ENCODE data around the gene DLK2. TPM values are rescaled to one million over a fixed set of nuclear protein-coding genes. Genes with fewer than 3 reads are reported as not detected.

Gene DLK2
- total and polyA plus RNA-seq, 12 donors, result 0.28 to 5.1 (median 1.8) TPM; not detected in 1

GRCh38 chr6:43454696-43455530 is 435 bp downstream of the DLK2 start:
- Histone ChIP-seq H3K36me3 (peaks cover 0 to 36% (median 9%) of the 10 kb centered on the region in 9 donors), H3K9me3 (no peaks in the 10 kb centered on the region), H3K27ac (peak overlapping the region in 2 of 10 donors; percentile 13 to 62), H3K27me3 (peaks cover 0 to 53% (median 12%) of the 10 kb centered on the region in 7 donors), H3K4me3 (peak overlapping the region; percentile 28 to 60 (median 56)), H3K4me1 (peaks cover 0 to 22% (median 12%) of the 10 kb centered on the region in 9 donors)
- TF ChIP-seq CTCF (IDR thresholded peaks at IDR 0.05), result peak in 3 of 9 donors; percentile 2 to 32 (median 3)
- intact Hi-C loops (cut with DNase I), result loop anchor here in 9 of 10 donors (1.0 to 5.0 kb wide), 8 partner anchors 38 to 52 kb away; no protein-coding TSS in a partner anchor
- 0 to 2% methylated on average over 74 to 97 of the region's 97 CpGs for WGBS, 2 donors
- DNase-seq (peak; percentile 85 to 87), ATAC-seq (peak; percentile 86 to 92 (median 90))

GRCh38 chr6:43454290-43454695 is 1.1 kb downstream of the DLK2 start:
- H3K4me3 ChIP-seq, result peak overlapping the region in 9 of 10 donors; percentile 28 to 60 (median 56)
- 16 to 17% methylated on average over 17 of the region's 17 CpGs for WGBS, 2 donors
- peaks cover 0 to 48% (median 12%) of the 10 kb centered on the region in 7 donors for H3K27me3 ChIP-seq
- no peaks in the 10 kb centered on the region for H3K9me3 ChIP-seq
- H3K27ac ChIP-seq, result no peak overlapping the region
- ATAC-seq (peak in 3 of 8 donors; percentile 4 to 9 (median 4)), DNase-seq (no peak)
- TF ChIP-seq CTCF (IDR thresholded peaks at IDR 0.05), result peak; percentile 93 to 98 (median 97)
- intact Hi-C loops (cut with DNase I), result loop anchor here in 9 of 10 donors (1.0 to 5.0 kb wide), 8 partner anchors 39 to 53 kb away; no protein-coding TSS in a partner anchor
- H3K4me1 ChIP-seq, result peaks cover 0 to 28% (median 12%) of the 10 kb centered on the region in 9 donors
- peaks cover 0 to 42% (median 11%) of the 10 kb centered on the region in 9 donors for H3K36me3 ChIP-seq

GRCh38 chr6:43453831-43454230 is 1.5 kb downstream of the DLK2 start:
- ATAC-seq (no peak), DNase-seq (no peak)
- Histone ChIP-seq H3K4me3 (no peak overlapping the region), H3K4me1 (peaks cover 0 to 28% (median 12%) of the 10 kb centered on the region in 9 donors), H3K9me3 (no peaks in the 10 kb centered on the region), H3K36me3 (peaks cover 0 to 47% (median 11%) of the 10 kb centered on the region in 9 donors), H3K27me3 (peaks cover 0 to 43% (median 12%) of the 10 kb centered on the region in 7 donors), H3K27ac (no peak overlapping the region)
- TF ChIP-seq CTCF (IDR thresholded peaks at IDR 0.05), result no peak
- intact Hi-C loops (cut with DNase I), result loop anchor here (1.0 to 5.0 kb wide), 8 partner anchors 39 to 53 kb away; no protein-coding TSS in a partner anchor

GRCh38 chr6:43452896-43453295 is 2.5 kb downstream of the DLK2 start:
- DNase-seq, result no peak
- H3K4me3 ChIP-seq, result no peak overlapping the region
- H3K27ac ChIP-seq, result no peak overlapping the region
- peaks cover 0 to 28% (median 12%) of the 10 kb centered on the region in 9 donors for H3K4me1 ChIP-seq
- intact Hi-C loops (cut with DNase I), result loop anchor here in 3 of 10 donors (2.0 to 5.0 kb wide), 3 partner anchors 44 to 54 kb away; no protein-coding TSS in a partner anchor
- no peak for TF ChIP-seq CTCF (IDR thresholded peaks at IDR 0.05)
- H3K36me3 ChIP-seq, result peaks cover 0 to 56% (median 16%) of the 10 kb centered on the region in 9 donors
- ATAC-seq, result no peak
- H3K9me3 ChIP-seq, result no peaks in the 10 kb centered on the region
- H3K27me3 ChIP-seq, result peaks cover 0 to 34% (median 12%) of the 10 kb centered on the region in 7 donors
- 99% methylated on average over 4 of the region's 4 CpGs for WGBS, 2 donors
